Measurements from ENCODE around the gene AKAP9. TPM values are rescaled to one million over a fixed set of nuclear protein-coding genes. Genes with fewer than 3 reads are reported as not detected.

The AKAP9 gene
- total and polyA plus RNA-seq, 9 of the 15 experiments (the other 6 are each of a cell fraction or from before 2014, with no cell fraction given): 25.5 to 80.9 (median 46.3) TPM

- TF ChIP-seq ATF4 (CRISPR knock-in tag; IDR thresholded peaks at IDR 0.05) (0 out of 2 replicates have a peak, but pooled peaks have one; percentile 43), HEY1 (CRISPR knock-in tag; IDR thresholded peaks at IDR 0.05; ENCODE audit: borderline replicate concordance) (no peak), C11orf30 (IDR thresholded peaks at IDR 0.05; ENCODE audit: low read depth) (no peak), PHF20 (IDR thresholded peaks at IDR 0.05; ENCODE audit: partially characterized antibody) (no peak), ZNF512 (tag; IDR thresholded peaks at IDR 0.05) (no peak), MCM7 (IDR thresholded peaks at IDR 0.05) (no peak), PHF8 (IDR thresholded peaks at IDR 0.05; ENCODE audit: borderline replicate concordance, low read length) (no peak), PRMT5 (CRISPR knock-in tag; IDR thresholded peaks at IDR 0.05) (no peak), GATA2 (CRISPR knock-in tag; IDR thresholded peaks at IDR 0.05) (no peak), ARID2 (IDR thresholded peaks at IDR 0.05) (no peak), CXXC5 (CRISPR knock-in tag; IDR thresholded peaks at IDR 0.05) (no peak), PKNOX1 (IDR thresholded peaks at IDR 0.05) (peak; percentile 76), NKRF (IDR thresholded peaks at IDR 0.05; ENCODE audit: borderline replicate concordance) (peak; percentile 67), ZNF75A (CRISPR knock-in tag; IDR thresholded peaks at IDR 0.05) (no peak), ZNF507 (tag; conservative IDR thresholded peaks at IDR 0.05) (no peak), CBX8 (IDR thresholded peaks at IDR 0.05; ENCODE audit: borderline replicate concordance, extremely low read depth, low read depth, low read length, poor library complexity, severe bottlenecking) (no peak), E2F1 (CRISPR knock-in tag; IDR thresholded peaks at IDR 0.05) (no peak), SNRNP70 (optimal IDR thresholded peaks at IDR 0.05; ENCODE audit: low read depth, low read length) (no peak), ZEB2 (IDR thresholded peaks at IDR 0.05) (no peak), PURB (CRISPR knock-in tag; IDR thresholded peaks at IDR 0.05; ENCODE audit: low read depth) (no peak), TRIM25 (IDR thresholded peaks at IDR 0.05; ENCODE audit: borderline replicate concordance) (no peak)
Observed at GRCh38 chr7:91941450-91941849, 788 bp downstream of the AKAP9 start (continued).
